Cardiac fibroblast (primary cell): Measurements from ENCODE around the gene ASNS.

Experiments
- DNase-seq, 2 donors: peaks; one replicate each; pipeline versions ENCODE4 v3.0.0 to v3.0.0-alpha.2; 2010; ENCODE audit warnings: low read depth in 2 of 2
- H3K4me3 ChIP-seq, 2 donors: replicated peaks in 1 of 2; 1 replicate in 1 of 2; 2 replicates in 1 of 2; pipeline ENCODE4 v1.5.1; 2011; ENCODE audit warnings: low read depth in 2 of 2, low read length in 2 of 2, mild to moderate bottlenecking in 2 of 2, moderate library complexity in 1 of 2
- CTCF ChIP-seq: IDR thresholded peaks from one replicate; pipeline ENCODE4 v1.5.1; 2011; ENCODE audit warnings: low read depth, mild to moderate bottlenecking, low read length, inconsistent platforms

The ASNS gene

GRCh38 chr7:97835296-97836138 is 36.7 kb downstream of the ASNS start:
- peak; percentile 80 to 81 for DNase-seq
- H3K4me3 ChIP-seq: no peak overlapping the region
- TF ChIP-seq CTCF: peak; percentile 61

- TF ChIP-seq CTCF: no peak
- H3K4me3 ChIP-seq: no peak overlapping the region
- DNase-seq: no peak
Measured at GRCh38 chr7:97819161-97819560, 53.0 kb downstream of the ASNS start.

- TF ChIP-seq CTCF: no peak
- H3K4me3 ChIP-seq: no peak overlapping the region
- DNase-seq: no peak
Measured at GRCh38 chr7:97818066-97818663, 54.0 kb downstream of the ASNS start.
